Sigmoid colon (tissue), 4 donors: ENCODE data around the gene FRMPD4.

ENCODE experiments used
- CTCF ChIP-seq, 4 experiments: fragments of 450-650 bp in 3 of 4; fragments of 200-600 bp in 1 of 4; IDR thresholded peaks; one replicate each; pipeline ENCODE4 v1.5.1; 2016 to 2019; ENCODE audit warnings: antibody characterized with exemption in 4 of 4, mild to moderate bottlenecking in 3 of 4, moderate library complexity in 2 of 4
- EP300 ChIP-seq, 4 donors: sonication (generic); formaldehyde crosslinking; IDR thresholded peaks; one replicate each; pipeline ENCODE4 v1.6.1; 2017; ENCODE audit warnings: antibody characterized with exemption in 4 of 4
- POLR2A ChIP-seq, 2 donors: fragments of 450-650 bp; IDR thresholded peaks; one replicate each; pipeline ENCODE4 v1.6.1; 2016; ENCODE audit warnings: antibody characterized with exemption in 2 of 2, mild to moderate bottlenecking in 2 of 2, moderate library complexity in 2 of 2
- POLR2AphosphoS5 ChIP-seq, 4 donors: sonication (generic); formaldehyde crosslinking; IDR thresholded peaks; one replicate each; pipeline ENCODE4 v1.6.1; 2017; ENCODE audit warnings: antibody characterized with exemption in 4 of 4

GRCh38 chrX:12467321-12467720 is 329.0 kb downstream of the FRMPD4 start:
- no peak for TF ChIP-seq CTCF (IDR thresholded peaks at IDR 0.05)
- TF ChIP-seq POLR2A (IDR thresholded peaks at IDR 0.05), result no peak
- no peak for TF ChIP-seq POLR2AphosphoS5 (IDR thresholded peaks at IDR 0.05)
- no peak for TF ChIP-seq EP300 (IDR thresholded peaks at IDR 0.05)
